ENCODE results near the gene TSPEAR. TPM values are rescaled to one million over a fixed set of nuclear protein-coding genes. Genes with fewer than 3 reads are reported as not detected.

The TSPEAR gene
- total and polyA plus RNA-seq, 2 of the 13 experiments (the other 11 are each of a cell fraction or from before 2014, with no cell fraction given): 0.07 to 0.32 TPM

- DNase-seq (ENCODE audit: low spot score) (no peak), FAIRE-seq (no peak), ATAC-seq (no peak)
- ChIA-PET CTCF (ENCODE audit: low intra/inter-chr PET ratio, low total read pairs) (interaction anchor here (2.0 kb wide), 1 partner anchor 284 kb away, joined by 14 read pairs; no protein-coding TSS in a partner anchor), POLR2A (interaction anchor here (1.0 to 1.6 kb wide), 2 partner anchors 11 to 26 kb away, joined by 3 read pairs; no protein-coding TSS in a partner anchor)
- Histone ChIP-seq H3K4me2 (ENCODE audit: low read depth, low read length) (no peak overlapping the region), H2AFZ (ENCODE audit: low read length) (no peak overlapping the region), H3K27me3 (ENCODE audit: control insufficient read depth in 1 of 2, insufficient read depth in 2 of 2, low read length in 2 of 2) (no peaks in the 10 kb centered on the region; a peak in 1 of 5 replicates), H4K20me1 (ENCODE audit: insufficient read depth, low read length) (no peaks in the 10 kb centered on the region), H3K36me3 (replicated peaks in 1 of 2; ENCODE audit: control insufficient read depth in 1 of 2, insufficient read depth in 2 of 2, low read length in 2 of 2) (peaks cover 14 to 19% of the 10 kb centered on the region in 2 experiments), H3K4me3 (replicated peaks in 1 of 3; ENCODE audit: insufficient read depth in 1 of 3, low read depth in 2 of 3, low read length in 3 of 3) (no peak overlapping the region), H3K9me3 (ENCODE audit: low read length) (no peaks in the 10 kb centered on the region), H3K9ac (ENCODE audit: insufficient read depth, low read depth, low read length) (no peak overlapping the region), H3K79me2 (ENCODE audit: insufficient read depth, low read length) (peaks cover 25% of the 10 kb centered on the region), H3K27ac (ENCODE audit: extremely low read length, insufficient read depth, low read length) (no peak overlapping the region), H3K4me1 (ENCODE audit: insufficient read depth, low read length) (peaks cover 61% of the 10 kb centered on the region)
- WGBS (ENCODE audit: low lambda C conversion rate): 98% methylated on average over 9 of the region's 12 CpGs
- in situ Hi-C loops (cut with HindIII; ENCODE audit: extremely low pct_ligation_motif_present, low pct_unique_long_range_greater_than_20kb): loop anchor here (5.0 kb wide), 1 partner anchor 228 kb away; no protein-coding TSS in a partner anchor
- intact Hi-C loops (cut with micrococcal nuclease; ENCODE audit: unreplicated experiment): no loop called here
- no TSS peak for BruUV-seq (replicated peaks)
- TF ChIP-seq HNRNPL (IDR thresholded peaks at IDR 0.05; ENCODE audit: low read depth, low read length) (peak; percentile 94), ZFP36 (IDR thresholded peaks at IDR 0.05; ENCODE audit: borderline replicate concordance, low read depth, low read length, partially characterized antibody) (peak; percentile 14), HNRNPK (IDR thresholded peaks at IDR 0.05; ENCODE audit: low read depth, low read length, poor library complexity, severe bottlenecking) (peak; percentile 36), ZMAT3 (CRISPR knock-in tag; conservative IDR thresholded peaks at IDR 0.05) (no peak), SKI (IDR thresholded peaks at IDR 0.05; ENCODE audit: partially characterized antibody) (no peak)
These were observed 201.8 kb downstream of the TSPEAR start for GRCh38 chr21:44509539-44509938.

DNA sequence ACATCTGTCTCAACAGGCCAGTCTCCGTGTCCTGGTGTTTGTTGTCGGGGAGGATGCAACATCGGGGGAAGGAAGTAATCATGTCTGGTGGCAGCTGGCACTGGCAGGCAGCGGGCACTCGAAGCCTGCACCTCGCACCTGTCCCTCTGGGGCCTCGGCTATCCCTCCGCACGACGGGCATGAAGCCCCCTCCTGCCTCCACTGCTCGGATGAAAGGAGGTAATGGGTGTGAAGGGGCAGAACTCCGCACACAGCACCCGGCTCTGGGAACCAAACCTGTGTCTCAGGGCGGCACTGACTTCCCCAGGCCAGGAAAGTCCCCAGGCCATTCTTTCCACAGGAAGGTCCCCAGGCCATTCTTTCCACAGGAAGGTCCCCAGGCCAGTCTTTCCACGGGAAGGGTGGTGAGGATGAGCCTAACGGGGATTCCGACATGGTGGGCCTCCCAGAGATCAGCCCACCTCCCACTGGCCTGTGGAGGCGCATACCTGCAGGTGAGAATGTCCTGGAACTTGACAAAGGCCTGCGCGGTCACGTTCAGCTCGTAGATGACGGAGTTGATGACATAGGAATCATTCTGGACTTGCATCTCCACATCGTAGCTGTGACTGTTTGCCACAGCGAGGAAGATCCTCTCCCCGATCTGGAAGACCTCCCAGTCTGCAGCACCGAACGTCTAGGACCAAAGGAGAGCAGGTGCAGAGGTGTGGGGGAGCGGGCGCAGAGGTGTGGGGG, 202.5 kb downstream of the TSPEAR start:
- no peak for DNase-seq (ENCODE audit: low spot score)
- H3K36me3 ChIP-seq (replicated peaks in 1 of 2; ENCODE audit: control insufficient read depth in 1 of 2, insufficient read depth in 2 of 2, low read length in 2 of 2): peaks cover 14 to 19% of the 10 kb centered on the region in 2 experiments
- 96% methylated on average over 29 of the region's 30 CpGs for WGBS (ENCODE audit: low lambda C conversion rate)
- in situ Hi-C loops (cut with HindIII; ENCODE audit: extremely low pct_ligation_motif_present, low pct_unique_long_range_greater_than_20kb) (loop anchor here (5.0 kb wide), 1 partner anchor 228 kb away; no protein-coding TSS in a partner anchor), intact Hi-C loops (cut with micrococcal nuclease; ENCODE audit: unreplicated experiment) (no loop called here)
- no peak overlapping the region for H3K27ac ChIP-seq (ENCODE audit: extremely low read length, insufficient read depth, low read length)
- H2AFZ ChIP-seq (ENCODE audit: low read length): no peak overlapping the region
- H3K27me3 ChIP-seq (ENCODE audit: control insufficient read depth in 1 of 2, insufficient read depth in 2 of 2, low read length in 2 of 2): no peaks in the 10 kb centered on the region; a peak in 1 of 5 replicates
- CTCF ChIA-PET (ENCODE audit: low intra/inter-chr PET ratio, low total read pairs): no interaction called here
- ATAC-seq: no peak
- no peak for FAIRE-seq
- BruUV-seq (replicated peaks): no TSS peak
- no peaks in the 10 kb centered on the region for H4K20me1 ChIP-seq (ENCODE audit: insufficient read depth, low read length)
- H3K4me1 ChIP-seq (ENCODE audit: insufficient read depth, low read length): peaks cover 61% of the 10 kb centered on the region
- no peak overlapping the region for H3K9ac ChIP-seq (ENCODE audit: insufficient read depth, low read depth, low read length)
- H3K79me2 ChIP-seq (ENCODE audit: insufficient read depth, low read length): peaks cover 25% of the 10 kb centered on the region
- peak overlapping the region; percentile 26 for H3K4me2 ChIP-seq (ENCODE audit: low read depth, low read length)
- H3K4me3 ChIP-seq (replicated peaks in 1 of 3; ENCODE audit: insufficient read depth in 1 of 3, low read depth in 2 of 3, low read length in 3 of 3): no peak overlapping the region
- H3K9me3 ChIP-seq (ENCODE audit: low read length): no peaks in the 10 kb centered on the region
- POLR2A ChIA-PET: interaction anchor here (1.0 kb wide), 1 partner anchor 10 kb away, joined by 3 read pairs; no protein-coding TSS in a partner anchor
- no peak for TF ChIP-seq ZNF33A (CRISPR knock-in tag; IDR thresholded peaks at IDR 0.05; ENCODE audit: borderline replicate concordance)
- TF ChIP-seq THAP9 (CRISPR knock-in tag; IDR thresholded peaks at IDR 0.05; ENCODE audit: borderline replicate concordance): no peak
- TF ChIP-seq AFF4 (CRISPR knock-in tag; IDR thresholded peaks at IDR 0.05): no peak
- no peak for TF ChIP-seq ZFP62 (CRISPR knock-in tag; IDR thresholded peaks at IDR 0.05)
- TF ChIP-seq ZNF607 (CRISPR knock-in tag; IDR thresholded peaks at IDR 0.05; ENCODE audit: borderline replicate concordance): no peak
